ENCODE results near the gene PSAP. TPM values are rescaled to one million over a fixed set of nuclear protein-coding genes. Genes with fewer than 3 reads are reported as not detected.

The PSAP gene
- total RNA-seq, 1 donor from 2014 or later: 482 TPM

GRCh38 chr10:71830726-71831125 is 20.3 kb downstream of the PSAP start:
- DNase-seq (ENCODE audit: low spot score in 2 of 2) (no peak), FAIRE-seq (no peak)

- DNase-seq (ENCODE audit: low spot score in 2 of 2) (no peak), FAIRE-seq (no peak)
Measured at GRCh38 chr10:71829896-71830295, 21.2 kb downstream of the PSAP start.

DNA sequence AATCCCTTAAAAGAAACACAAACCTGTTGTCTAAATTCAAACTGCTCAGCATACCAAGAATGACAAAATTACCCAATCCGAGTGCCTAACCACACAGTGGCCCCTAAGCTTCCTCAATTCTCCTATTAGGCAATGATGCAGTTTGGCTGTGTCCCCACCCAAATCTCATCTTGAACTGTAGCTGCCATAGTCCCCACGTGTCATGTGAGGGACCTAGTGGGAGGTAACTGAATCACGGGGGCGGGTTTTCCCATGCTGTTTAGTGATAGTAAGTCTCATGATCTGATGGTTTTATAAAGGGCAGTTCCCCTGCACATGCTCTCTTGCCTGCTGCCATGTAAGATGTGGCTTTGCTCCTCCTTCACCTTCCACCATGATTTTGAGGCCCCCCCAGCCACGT is 21.9 kb downstream of the PSAP start:
- FAIRE-seq (no peak), DNase-seq (ENCODE audit: low spot score in 2 of 2) (no peak)

DNA sequence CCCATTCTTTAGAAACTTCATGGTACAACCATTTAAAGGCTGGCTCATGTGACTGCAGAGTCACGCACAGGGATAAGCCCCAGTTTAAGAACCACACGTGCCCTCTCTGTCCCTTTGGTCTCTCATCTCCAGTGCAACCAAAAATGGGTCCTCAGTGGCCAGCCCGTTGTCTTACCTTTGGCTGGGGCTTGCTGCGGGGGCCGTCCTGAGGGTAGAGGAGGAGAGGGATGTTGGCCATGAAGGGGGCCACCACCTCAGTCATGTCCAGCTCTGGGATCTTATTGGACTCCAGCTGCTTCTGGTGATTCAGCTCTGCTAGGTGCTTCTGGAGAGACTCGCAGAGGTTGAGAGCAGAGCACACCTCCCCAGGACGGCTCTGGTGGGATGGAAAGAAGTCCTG is 22.3 kb downstream of the PSAP start:
- DNase-seq (ENCODE audit: low spot score in 2 of 2): no peak
- no peak for FAIRE-seq

- DNase-seq (ENCODE audit: low spot score in 2 of 2) (no peak), FAIRE-seq (no peak)
Measured at GRCh38 chr10:71827852-71828251, 23.2 kb downstream of the PSAP start.

GRCh38 chr10:71825217-71825616 is 25.8 kb downstream of the PSAP start:
- DNase-seq (ENCODE audit: low spot score in 2 of 2) (no peak), FAIRE-seq (no peak)

- DNase-seq (ENCODE audit: low spot score in 2 of 2) (no peak), FAIRE-seq (no peak)
Measured at GRCh38 chr10:71824333-71824732, 26.7 kb downstream of the PSAP start.

GRCh38 chr10:71823356-71823755 is 27.7 kb downstream of the PSAP start:
- FAIRE-seq (no peak), DNase-seq (ENCODE audit: low spot score in 2 of 2) (no peak)

DNA sequence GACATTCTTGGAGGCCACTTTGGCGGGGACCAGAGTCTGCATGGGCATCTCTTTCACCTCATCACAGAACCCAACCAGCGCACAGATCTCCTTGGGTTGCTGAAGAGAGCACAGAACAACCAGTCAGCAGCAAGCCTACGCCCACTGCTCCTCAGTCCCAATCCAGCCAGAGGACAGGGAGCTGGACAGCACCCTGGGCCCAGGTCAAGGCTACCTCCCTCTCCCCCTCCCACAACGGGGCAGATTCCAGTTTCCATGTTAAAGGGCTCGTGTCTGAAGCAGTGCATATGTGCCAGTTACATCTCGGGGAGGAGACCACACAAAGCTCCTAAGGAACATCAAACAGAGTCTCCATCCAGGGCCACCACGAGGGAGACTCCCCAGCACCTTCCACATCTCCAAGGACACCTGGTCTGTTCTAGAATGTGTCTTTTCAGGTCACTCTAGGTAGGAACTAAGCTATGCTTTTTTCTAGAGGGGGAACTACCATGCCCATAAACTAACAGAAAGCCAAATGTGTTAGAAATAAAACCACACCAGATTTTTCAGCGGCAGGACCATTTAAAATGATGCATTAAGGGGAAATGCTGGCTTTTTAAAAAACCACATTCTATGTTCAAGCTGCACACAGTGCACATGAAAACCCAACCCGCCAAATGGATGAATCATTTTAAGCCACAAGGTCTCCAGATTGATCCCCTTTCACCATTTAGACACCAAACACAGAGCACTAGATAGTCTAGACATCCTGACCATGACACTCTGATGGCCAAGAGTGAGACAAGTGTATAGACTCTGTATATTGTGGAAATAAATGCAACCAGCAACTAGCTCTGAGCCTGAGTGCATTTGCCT is 28.9 kb downstream of the PSAP start:
- DNase-seq (ENCODE audit: low spot score in 2 of 2) (no peak), FAIRE-seq (no peak)

DNA sequence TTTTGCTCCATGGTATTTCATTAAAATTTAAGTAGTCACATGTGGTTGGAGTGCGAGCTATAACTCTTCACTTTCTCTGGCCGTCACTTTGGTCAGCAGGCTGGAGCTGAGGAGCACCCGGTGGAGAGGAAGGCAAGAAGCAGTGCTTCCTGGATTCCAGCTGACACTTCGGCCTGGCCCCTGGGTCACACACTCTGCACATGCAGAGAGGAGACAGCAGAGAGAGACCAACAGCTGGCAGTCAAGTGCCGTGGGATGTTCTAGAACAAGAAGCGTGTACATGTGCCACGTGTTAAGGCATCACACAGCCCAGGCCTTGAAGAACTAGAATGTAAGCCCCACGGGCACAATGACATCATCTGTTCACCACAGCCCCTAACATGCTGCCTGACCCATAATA is 30.1 kb downstream of the PSAP start:
- FAIRE-seq: no peak
- no peak for DNase-seq (ENCODE audit: low spot score in 2 of 2)

DNA sequence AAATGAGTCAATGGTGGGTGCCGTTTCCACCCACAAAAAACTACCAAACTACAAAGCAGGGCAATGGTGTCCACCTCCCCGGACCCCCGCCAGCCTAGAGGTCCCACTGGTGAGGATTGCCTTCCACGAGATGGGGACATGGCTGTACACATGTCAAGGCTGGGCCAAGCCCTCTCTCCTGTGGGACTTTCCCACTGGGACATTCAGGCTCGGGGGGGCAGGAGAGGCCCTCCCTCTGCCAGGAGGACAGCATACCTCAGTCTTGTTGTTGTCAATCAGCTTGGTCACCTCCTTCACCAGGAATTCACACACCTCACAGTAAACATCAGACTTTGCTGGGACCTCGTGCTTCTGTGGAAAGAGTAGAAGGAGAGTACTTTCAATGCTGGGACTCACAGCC is 31.1 kb downstream of the PSAP start:
- DNase-seq (ENCODE audit: low spot score in 2 of 2) (no peak), FAIRE-seq (no peak)

DNA sequence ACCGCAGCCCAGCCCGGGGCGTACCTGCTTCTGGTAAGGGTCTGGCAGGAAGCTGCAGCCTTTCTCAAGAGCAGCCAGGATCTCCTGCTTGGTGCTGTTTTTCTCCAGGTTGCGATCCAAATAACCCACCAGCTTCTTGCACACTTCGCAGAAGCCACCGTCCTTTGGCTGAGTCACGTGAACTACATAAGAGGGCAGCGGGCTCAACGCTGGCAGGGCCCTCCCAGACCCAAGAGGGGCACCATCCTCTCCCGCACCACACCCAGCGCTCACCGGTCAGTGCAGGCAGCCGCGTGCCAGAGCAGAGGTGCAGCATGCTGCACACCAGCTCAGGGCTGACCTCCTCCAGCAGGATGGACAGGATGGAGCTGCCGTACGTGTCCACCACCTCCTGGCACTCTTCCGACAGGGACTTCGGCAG is 31.6 kb downstream of the PSAP start:
- FAIRE-seq (no peak), DNase-seq (ENCODE audit: low spot score in 2 of 2) (no peak)

- DNase-seq (ENCODE audit: low spot score in 2 of 2) (no peak), FAIRE-seq (no peak)
Measured at GRCh38 chr10:71818674-71819260, 32.3 kb downstream of the PSAP start.

GRCh38 chr10:71817831-71818655 is 33.0 kb downstream of the PSAP start:
- no peak for DNase-seq (ENCODE audit: low spot score in 2 of 2)
- no peak for FAIRE-seq

DNA sequence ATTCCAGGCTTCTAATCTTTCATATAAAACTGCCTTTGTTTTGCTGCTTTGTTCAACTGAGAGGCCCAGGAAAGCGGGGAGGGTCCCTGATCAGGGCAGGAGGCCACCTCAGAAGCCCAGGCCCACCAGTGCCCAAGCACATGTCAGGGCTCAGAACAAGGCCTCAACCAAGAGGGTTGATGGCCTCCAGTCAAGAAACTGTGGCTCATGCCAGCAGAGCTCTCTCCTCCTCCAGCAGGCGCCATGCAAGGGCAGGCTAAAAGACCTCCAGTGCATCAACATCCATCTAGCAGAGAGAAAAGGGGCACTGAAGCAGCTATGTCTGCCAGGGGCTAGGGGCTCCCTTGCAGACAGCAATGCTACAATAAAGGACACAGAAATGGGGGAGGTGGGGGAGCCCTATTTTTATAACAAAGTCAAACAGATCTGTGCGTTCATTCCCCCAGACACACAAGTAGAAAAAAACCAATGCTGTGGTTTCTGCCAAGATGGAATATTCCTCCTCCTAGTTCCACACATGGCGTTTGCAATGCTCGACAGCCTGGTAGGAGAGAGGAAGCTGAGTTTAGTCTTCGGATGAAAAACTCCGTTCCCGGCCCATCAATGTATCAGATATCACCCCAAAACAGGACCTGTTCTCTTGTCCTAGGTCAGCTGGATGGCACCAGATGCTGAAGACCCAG is 34.0 kb downstream of the PSAP start:
- DNase-seq (ENCODE audit: low spot score in 2 of 2) (no peak), FAIRE-seq (no peak)

GRCh38 chr10:71816421-71816851 is 34.6 kb downstream of the PSAP start:
- FAIRE-seq (no peak), DNase-seq (ENCODE audit: low spot score in 2 of 2) (no peak)

DNA sequence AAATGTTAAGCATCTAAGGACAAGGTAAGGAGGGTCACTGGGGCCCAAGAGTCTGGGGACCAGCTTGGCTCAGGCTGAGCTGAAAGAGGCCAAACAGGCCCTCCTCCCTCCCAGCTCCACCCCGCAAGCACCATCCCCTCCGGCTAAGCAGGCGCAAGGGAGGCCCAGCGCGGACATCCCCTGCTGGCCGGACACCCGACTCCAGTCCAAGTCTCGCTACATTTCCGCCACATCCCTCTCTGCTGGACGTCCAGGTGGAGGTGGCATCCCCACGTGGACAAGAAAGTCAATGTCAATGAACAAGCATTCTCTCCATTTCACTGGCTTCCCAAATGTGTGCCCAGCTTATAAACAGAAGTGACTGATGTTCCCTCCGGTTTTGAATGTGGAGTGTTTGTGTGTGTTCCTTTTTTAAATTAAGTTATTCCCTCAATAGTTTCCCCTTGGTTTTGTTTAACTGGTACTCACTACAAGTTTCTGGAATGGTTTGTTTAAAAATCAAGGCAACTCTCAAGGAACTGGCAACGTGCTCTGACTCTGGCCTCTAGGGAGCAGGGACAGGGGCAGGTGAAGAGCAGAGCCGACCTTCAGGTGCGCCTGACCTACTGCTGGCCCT is 35.4 kb downstream of the PSAP start:
- DNase-seq (ENCODE audit: low spot score in 2 of 2): no peak
- no peak for FAIRE-seq

GRCh38 chr10:71814922-71815411 is 36.1 kb downstream of the PSAP start:
- FAIRE-seq: no peak

GRCh38 chr10:71812913-71813590 is 38.0 kb downstream of the PSAP start:
- no peak for DNase-seq (ENCODE audit: low spot score in 2 of 2)
- FAIRE-seq: no peak

More at GRCh38 chr10:71814922-71815411, 36.1 kb downstream of the PSAP start:
- DNase-seq (ENCODE audit: low spot score in 2 of 2): no peak

Data from frontal cortex (tissue), 4 donors.